ENCODE data around the gene HOOK1.

- peak; percentile 49 for TF ChIP-seq CTCF (IDR thresholded peaks at IDR 0.05)
- TF ChIP-seq EZH2phosphoT487 (IDR thresholded peaks at IDR 0.05) = no peak
Observed at GRCh38 chr1:59900640-59901039, 85.9 kb downstream of the HOOK1 start.
